Effector CD8-positive, alpha-beta T cell (primary cell): Measurements from ENCODE around the gene AP2A2.

Experiments used
- DNase-seq: peaks from one replicate; lab custom pipeline; 2025; lab: John Stamatoyannopoulos, UW

Gene AP2A2

DNA sequence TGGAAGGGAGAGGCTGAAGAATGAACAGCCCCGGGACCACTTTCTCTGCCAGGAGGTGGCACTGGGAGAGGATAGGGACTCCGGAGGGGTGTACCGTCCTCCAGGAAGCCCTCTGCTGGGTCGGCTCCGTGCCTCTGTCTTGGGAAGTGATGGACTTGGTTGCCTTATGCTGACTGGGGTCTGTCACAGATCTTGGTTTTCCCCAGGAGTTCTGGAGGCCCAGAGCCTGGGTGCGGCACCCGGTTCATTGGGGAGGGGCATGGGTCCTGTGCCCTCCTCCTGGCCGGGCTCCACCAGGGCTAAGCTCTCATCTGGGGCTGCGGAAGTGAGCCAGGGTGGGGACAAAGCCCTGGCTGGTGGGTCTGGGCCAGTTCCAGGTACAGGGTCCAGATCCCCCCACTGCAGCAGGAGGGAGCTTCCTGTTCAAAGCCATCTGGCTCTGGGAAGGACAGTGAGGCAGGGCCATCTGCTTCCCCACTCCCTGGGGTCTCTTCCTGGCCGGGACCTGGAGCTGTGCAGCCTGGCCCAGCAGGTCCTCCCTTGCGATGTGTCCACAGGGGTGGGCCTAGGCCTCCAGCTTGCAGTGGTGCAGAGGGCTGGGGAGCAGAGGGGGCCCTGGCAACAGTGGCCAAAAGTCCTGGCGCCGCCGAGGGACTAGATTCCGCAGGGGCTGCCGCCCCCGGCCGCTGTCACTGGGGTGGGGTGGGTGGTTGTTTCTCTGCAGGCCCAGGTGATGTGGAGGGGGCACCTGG lies 1.1 kb upstream of the AP2A2 start:
- DNase-seq = no peak

DNA sequence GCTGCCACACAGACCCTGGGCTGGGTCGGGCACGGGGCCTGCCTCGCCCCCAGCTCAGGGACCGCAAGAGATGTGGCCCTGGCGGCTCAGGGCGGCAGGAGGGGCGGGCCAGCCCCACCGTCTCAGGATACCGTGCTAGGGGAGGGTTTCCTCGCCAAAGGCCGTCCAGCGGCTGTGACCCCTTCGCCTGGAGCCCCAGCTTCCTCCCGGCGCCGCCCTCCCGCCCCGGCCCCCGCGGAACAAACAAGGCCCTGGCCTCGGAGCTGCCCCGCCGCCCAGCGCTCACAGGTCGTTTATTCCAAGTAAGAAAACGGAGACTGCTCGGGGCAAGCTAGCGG lies 543 bp upstream of the AP2A2 start:
- DNase-seq = no peak

DNA sequence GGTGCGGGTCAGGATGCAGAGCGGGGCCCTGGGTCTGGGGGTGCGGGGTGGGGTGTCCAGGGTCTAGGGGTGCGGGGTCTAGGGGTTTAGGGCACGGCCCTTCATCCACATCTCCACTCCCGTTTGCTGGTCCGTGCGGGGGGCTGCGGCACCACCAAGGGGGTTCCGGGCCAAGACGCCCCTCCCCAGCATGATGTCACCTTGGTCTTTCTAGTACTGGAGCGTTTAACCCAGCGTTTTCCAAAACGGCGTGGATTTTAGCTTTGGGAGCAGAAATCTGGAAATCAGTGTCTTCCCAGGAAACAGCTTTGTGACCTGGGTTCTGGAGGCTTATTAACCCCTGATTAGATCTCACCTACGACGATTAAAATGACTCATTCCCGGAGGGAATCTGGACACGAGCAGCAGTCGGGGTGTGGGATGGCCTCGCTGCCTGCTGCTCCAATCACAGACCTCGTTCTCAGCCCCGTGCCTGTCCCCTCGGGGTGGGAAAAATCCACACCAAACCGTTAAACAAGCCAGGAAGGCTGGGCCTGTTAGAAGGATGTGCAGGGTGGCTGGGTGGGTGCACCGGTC lies 759 bp downstream of the AP2A2 start:
- no peak for DNase-seq

DNA sequence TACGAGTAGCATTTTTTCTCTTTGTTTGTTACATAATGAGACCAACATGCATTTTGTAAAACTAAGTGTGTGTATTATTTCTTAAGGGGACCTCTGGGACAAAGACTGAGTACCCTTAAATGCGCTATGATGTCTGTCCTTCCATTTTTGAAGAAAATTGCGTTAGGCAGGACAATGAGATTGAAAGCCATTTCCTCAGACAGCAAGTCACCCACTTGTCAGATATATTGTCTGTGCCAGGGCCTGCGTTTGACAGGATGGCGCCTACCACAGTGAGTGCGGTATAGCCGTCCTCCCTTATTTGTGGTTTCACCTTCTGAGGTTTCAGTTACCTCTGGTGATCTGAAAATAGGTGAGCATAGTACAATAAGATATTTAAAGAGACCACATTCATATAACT lies 2.2 kb downstream of the AP2A2 start:
- DNase-seq = peak; percentile 7

DNA sequence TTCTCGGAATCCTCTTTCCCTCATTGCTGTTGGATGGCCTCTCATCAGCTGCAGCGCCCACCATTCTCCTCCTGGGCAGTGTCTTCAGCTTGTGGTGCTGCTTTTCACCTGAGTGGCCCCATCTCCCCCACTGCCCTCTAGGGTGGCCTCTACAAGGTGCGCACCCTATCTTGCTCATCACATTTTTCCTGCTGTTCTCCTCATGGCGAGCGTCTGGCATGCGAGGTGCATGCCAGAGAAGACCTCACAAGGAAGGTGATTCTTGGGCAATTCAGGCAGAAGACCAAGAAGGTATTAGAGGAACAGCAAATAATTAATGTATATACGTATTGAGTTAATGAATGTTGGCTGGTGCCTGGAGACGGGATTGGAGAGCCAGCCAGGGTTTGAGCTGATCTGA lies 3.1 kb downstream of the AP2A2 start:
- DNase-seq = no peak

DNA sequence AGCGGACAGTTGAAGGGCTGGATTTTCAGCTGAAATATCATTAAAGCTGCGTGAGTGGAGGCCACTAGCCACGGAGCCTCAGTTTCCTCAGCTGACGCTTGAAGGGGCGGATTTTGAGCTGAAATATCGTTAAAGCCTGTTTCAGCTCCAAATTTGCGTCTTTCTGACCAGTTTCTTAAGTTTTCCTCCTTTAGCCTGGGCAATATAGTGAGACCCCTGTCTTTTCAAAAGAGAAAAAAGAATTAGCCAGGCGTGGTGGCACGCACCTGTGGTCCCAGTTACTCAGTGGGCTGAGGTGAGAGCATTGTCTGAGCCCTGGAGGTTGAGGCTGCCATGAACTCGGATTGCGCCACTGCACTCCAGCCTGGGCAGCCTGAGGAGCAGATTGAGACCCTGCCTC lies 3.7 kb downstream of the AP2A2 start:
- DNase-seq = no peak

DNA sequence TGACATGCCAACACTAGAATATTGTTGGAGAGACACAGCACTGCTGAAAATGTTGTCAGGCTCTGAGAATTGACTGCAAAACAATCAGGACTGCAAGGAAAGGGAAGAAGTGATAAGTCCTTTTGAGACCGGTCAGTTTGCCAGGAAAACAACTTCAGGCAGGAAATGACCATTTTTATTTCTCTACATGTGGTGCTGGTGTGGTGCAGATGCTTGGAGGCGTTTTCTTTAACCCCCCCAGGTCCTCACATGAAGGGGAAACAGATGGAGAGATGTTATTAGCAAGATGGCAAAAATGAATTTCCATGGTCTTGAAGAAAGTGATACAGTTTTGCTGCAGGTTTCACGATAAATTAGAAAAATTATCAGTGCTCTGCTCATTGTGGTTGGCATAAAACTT lies 5.7 kb downstream of the AP2A2 start:
- DNase-seq = no peak

DNA sequence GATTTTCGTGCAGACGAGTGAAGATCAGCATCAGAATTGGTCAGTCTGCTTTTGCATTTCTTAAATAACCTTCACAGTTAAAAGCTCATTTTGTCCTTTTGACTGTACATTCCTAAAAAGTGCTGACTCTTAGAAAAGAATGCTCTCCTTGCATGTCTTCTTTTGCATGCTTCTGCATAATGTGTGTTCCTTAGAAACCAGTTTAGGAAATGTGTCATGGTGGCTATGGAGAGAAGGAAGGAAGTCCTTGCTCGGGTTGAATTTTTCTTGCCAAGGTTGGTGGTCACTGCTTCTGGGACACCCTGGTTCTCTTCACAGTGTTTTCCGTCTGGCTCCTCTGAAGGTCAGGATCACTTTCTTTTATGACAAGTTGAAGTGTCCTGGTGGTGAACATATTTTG lies 6.8 kb downstream of the AP2A2 start:
- DNase-seq = no peak

DNA sequence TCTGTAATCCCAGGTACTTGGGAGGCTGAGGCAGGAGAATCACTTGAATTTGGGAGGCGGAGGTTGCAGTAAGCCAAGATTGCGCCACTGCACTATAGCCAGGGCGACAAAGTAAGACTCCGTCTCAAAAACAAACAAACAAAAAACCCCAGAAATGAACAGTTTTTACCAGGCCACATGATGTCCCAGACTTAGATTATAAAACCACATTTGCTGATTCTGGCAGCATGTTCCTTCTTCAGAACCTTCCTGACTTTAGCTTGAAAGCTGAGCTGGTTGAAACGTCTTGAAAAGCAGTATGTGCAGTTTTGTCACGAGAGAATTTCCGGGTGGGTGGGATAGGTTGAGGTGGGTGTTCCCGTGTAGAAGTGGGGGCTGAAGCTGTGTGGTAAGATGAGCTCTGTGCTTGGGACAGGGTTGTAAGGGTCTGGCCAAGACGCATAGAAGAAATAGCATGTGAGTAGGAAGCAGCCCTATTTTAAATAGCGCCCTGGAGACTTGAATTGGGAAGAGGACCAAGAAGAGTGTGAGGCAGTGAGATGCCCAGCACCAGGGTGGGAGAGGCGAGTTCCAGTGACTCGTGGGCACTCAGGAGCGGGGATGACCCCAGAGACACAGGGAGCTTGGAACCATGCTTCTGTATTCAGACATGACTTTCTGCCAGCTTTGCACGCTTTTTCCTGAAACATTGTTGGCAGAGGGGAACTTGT lies 7.6 kb downstream of the AP2A2 start:
- DNase-seq = no peak

DNA sequence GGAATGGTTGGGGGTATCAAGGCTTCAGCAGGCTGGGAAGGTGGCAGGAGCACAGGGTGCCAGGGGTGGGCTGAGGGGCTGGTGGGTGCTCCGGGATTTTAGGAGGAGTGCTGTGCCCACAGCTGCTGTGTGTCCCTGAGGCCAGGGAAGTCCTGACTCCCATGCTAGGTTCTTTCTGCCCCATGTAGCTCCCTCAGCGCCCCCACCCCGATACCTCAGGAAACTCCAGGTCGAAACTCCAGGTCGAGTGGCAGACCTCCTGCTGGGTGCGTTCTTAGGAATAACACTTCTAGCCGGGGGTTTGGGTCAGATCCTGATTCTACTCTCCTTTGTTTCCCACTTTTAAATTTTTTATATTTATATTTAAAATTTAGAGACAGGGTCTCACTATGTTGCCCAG lies 8.3 kb downstream of the AP2A2 start:
- DNase-seq = no peak

DNA sequence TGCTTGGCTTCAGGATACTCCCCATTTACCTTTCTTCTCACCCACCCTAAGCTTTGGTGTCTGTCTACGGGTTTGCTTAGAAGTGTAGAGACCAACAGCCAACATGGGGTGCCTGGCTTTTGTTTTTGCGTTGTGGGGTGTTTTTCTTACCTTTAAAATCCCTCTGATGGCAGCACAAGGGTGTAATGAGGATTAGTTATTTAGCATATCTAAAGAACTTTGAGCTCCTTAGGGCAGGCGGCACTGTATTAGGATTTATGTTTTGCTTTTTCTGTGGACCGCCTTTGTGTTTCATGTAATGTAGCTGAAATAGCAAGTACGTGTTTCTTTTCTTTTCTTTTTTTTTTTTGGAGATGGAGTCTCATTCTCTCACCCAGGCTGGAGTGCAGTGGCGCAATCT lies 8.9 kb downstream of the AP2A2 start:
- DNase-seq = no peak

DNA sequence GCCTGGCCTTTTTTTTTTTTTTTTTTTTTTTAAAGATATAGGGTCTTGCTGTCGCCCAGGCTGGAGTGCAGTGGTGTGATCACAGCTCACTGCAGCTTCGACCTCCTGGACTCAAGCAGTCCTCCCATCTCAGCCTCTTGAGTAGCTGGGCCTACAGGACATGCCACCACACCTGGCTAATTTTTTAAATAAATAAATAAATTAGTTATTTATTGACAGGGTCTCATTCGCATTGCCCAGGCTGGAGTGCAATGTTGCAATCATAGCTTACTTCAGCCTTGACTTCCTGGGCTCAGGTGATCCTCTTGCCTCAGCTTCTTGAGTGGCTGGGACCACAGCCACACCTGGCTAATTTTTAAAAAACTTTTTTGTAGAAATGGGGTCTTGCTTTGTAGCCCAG lies 10.5 kb downstream of the AP2A2 start:
- DNase-seq = no peak

DNA sequence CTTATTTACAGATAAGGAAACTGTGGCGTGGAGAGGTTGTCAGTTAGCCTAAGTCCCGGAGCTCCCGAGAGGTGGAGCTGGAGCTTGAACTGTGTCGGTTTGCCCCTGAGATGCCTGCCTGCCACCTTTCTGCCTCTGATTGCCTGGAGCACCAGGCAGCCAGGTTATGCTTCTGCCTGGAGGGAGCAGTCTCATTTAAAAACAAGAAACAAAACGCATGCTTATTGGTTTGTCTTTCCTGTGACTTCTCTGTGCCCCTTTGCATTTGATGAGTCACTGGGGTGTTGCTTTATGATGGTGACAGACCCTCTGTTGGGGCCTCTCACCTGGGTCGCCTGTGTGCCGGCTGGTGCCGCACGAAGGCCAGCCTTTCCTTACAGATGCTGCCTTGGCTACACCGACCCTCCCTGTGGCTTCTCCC lies 12.2 kb downstream of the AP2A2 start:
- no peak for DNase-seq

DNA sequence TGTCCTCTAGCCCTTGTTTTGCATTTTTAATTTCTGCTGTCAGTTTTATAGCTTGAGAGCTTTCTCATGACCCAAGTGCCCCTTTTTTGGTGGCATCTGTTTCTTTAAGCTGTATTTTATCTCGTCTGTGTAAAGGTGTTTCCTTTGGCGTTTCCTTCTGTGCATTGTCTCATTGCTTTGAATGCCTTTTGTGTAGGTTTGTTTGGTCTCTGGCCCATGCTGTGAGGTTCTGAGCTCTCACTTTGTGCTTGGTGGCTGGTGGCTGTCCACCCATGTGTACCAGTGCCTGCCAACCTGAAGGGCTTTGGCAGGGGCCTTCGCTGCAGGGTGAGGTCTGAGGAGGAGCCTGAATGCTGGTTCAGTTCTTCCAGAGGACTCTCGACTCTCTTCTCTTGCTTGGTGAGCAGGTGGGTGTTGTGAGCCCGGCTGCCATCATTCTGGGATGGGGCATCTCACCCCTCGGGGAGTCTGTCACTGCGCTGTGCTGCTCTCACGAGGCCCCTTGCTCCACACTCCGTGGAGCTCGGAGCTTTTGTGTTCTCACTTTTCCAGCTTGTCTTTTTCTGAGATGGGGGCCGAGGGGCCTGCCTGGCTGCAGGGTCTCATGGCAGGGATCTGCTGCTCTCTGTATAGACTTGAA lies 14.9 kb downstream of the AP2A2 start:
- no peak for DNase-seq

DNA sequence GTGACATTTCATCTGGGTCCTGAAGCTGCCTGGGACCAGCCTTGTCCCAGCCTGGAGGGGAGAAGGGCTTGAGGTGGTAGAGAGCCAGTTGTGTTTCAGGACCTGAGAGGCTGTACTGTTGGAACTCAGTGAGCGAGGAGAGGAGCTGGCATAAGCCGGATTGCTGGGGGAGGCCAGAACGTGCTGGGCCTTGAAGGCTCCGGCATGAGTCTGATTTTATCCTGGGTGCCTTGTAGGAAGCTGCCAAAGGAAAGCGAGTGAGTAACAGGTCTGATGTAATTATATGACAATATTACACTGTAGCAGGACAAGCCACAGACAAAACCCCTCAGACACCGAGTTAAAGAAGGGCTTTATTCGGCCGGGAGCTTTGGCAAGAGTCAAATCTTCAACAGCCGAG lies 17.2 kb downstream of the AP2A2 start:
- DNase-seq = no peak

DNA sequence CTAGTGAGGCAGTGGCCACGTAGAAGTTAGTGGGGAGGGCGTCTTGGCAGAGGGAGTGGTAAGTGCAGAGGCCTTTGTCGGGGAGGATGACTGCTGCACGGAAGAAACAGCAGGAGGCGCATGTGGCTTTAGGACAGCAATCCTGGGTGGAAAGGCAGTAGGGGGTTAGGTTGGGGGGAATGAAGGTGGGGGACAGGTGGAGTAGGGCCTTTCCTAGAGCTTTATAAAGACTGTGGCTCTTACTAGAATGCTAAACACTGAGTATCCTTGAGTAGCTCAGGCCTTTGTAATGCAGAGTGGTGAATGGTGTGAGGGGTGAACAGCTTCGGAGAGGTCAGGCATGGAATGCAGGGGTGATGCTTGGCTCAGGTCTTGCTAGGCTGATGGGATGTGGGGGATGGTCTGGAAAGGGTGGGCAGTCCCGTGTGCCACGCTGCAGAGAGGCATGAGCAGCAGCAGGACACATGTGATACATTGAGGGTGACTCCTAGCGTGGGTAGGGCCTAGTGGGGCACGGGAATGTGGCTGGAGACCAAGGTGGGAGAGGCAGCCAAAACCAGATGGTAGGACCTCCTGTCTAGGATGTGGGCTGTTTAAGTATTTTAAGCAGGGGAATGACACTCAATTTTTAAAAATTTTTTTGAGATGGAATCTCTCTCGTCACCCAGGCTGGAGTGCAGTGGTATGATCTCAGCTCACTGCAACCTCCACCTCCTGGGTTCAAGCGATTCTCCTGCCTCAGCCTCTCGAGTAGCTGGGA lies 19.2 kb downstream of the AP2A2 start:
- no peak for DNase-seq

DNA sequence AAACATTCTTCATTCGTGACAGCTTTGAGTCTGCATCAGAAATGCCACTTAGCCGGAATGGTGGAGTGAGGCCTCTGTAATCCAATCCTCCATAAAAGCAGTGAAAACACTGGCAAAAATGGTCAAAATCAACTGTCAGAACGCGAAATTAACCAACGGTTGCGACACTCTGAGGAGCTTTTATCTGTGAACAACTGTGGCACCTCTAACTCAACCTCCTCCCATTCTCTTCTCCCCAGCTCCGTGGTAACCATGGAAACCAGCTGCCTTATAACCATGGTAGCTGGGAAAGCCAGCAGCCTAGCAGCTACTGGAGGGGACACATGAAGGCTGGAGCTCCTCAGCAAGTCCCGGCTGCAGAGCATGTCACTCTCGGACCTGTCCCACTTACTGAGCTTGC lies 20.3 kb downstream of the AP2A2 start:
- DNase-seq = no peak

DNA sequence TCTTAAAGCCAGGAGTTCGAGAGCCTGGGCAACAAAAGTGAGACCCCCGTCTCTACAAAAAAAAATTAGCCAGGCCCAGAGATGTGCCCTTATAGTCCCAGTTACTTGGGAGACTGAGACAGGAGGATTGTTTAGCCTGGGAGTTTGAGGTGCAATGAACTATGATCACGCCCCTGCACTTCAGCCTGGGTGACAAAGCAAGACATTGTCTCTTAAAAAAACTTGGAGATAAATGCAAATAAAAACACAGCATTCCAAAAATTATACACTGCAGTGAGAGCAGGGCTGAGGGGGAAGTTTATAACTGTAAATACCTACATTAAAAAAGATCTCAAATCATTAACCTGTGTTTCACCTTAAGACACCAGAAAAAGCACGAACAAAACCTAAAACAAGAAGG lies 22.1 kb downstream of the AP2A2 start:
- DNase-seq = no peak

DNA sequence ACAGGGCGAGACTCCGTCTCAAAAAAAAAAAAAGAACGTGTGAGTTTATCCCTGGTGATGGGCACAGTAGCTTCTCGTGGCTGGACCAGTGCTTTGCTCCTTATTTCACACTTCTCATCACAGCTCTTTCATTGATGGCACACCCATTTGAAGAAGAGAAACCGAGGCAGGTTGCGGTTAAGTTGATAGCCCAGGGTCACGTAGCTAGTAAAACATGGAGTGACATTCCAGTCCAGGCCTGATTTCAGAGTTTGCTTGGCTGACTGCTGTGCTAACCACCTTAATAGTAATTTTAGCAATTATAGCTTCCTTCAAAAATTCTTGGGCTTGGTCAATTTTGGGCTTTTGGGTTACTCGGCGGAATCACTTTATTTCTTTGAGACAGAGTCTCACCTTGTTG lies 25.8 kb downstream of the AP2A2 start:
- no peak for DNase-seq

DNA sequence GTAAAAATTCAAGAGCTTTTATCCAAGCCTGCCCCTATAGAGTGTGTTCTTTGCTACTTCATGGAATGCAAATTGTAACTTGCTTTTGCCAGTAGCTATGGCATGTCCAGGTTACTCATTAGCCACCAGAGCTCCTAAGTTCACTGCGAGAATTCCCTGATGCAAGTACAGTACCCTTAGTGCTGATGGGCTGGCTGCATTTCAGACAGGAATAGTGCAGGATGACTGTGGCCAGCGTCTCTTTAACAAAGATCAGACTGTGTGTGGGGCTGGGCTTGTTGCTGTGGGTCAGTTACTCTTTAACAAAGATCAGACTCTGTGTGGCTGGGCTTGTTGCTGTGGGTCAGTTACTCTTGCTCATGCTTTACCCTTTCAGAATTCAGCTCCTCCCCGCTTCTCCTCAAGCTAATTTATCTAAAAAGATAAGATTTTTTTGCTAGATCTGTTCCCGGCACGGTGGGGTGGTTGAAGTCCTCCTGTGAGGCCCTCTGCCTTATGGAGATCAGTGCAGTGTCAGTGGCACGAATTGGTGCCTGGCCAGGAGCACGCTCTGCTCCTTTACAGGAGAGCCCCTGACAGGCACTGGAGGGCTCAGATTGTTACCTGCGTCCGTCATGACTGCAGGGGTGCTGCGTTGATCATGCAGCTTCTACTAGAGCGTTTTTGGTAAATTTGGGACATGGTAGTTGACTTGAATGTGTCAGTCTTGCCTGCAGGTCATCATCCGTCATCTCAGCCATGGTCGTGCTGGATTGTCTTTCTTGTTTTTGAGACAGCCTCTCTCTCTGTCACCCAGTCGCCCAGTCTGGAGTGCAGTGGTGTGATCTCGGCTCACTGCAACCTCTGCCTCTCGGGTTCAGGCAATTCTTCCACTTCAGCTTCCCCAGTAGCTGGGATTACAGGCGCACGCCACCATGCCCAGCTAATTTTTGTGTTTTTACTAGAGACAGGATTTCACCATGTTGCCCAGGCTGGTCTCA lies 27.0 kb downstream of the AP2A2 start:
- no peak for DNase-seq

DNA sequence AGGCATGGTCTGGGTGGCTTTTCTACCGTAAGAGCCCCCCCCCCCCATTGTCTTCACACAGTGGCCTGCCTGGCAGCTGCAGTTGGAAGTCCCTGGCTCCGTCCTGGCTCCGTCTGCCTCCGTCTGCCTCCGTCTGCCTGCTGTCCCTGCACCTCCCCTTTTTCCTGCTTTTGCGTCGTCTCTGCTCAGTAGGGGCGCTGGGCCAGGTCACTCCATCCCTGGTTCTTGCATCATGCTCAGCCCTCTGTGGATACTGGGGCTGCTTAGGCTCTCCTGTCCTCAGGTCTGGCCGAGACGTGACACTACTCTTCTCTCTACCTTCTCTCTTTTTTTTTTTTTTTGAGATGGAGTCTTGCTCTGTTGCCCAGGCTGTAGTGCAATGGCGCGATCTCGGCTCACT lies 27.8 kb downstream of the AP2A2 start:
- no peak for DNase-seq
